Measurements from ENCODE around the gene ITFG1.
"Not testable (repeated sequence)": the region's sequence is repeated elsewhere in the genome, so short reads cannot be mapped to it uniquely, and the experiment has no call there.

The ITFG1 gene

DNA sequence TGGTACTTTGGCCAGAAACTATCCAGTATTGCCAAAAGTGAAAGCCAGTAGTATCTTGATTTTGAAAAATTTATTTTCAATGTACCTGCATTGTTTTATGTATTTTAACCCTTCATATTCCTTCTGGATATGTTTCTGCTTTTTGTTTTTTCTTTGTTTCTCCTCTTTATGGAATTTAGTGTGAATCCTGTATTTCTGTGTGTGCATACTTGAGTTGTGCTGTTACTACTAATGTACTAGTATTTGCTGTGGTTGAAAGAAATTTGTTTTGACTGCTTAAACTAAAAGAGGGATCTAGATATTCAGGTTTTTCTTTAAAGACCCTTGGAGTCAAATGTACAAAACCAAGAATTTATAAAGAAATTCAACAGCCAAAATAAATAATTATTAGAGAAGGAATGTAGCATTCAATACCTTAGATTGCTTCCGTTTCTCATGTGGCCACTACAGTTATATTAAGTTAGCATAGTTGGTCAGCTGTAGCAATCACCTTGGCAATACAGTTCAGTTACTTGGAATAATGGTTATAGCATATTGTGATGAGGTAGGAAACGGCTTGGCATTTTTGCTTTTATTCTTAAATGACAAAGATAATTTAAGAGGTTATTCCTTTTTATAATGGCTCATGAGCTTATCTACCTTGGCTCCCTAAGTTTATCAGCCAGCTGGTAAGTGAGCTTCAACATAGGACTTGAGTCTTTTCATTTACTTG, 5.2 kb upstream of the ITFG1 start:
- DNase-seq (ENCODE audit: low spot score), result no peak
- H3K27me3 Mint-ChIP-seq (ENCODE audit: low read depth), result no peaks in the 10 kb centered on the region
- H3K4me3 Mint-ChIP-seq, result no peak overlapping the region
- H3K9me3 Mint-ChIP-seq, result no peaks in the 10 kb centered on the region
- no peak overlapping the region for H3K27ac Mint-ChIP-seq
- peaks cover 24% of the 10 kb centered on the region for H3K4me1 Mint-ChIP-seq (ENCODE audit: low read depth)
- peaks cover 9% of the 10 kb centered on the region for H3K36me3 Mint-ChIP-seq (ENCODE audit: low read depth)

DNA sequence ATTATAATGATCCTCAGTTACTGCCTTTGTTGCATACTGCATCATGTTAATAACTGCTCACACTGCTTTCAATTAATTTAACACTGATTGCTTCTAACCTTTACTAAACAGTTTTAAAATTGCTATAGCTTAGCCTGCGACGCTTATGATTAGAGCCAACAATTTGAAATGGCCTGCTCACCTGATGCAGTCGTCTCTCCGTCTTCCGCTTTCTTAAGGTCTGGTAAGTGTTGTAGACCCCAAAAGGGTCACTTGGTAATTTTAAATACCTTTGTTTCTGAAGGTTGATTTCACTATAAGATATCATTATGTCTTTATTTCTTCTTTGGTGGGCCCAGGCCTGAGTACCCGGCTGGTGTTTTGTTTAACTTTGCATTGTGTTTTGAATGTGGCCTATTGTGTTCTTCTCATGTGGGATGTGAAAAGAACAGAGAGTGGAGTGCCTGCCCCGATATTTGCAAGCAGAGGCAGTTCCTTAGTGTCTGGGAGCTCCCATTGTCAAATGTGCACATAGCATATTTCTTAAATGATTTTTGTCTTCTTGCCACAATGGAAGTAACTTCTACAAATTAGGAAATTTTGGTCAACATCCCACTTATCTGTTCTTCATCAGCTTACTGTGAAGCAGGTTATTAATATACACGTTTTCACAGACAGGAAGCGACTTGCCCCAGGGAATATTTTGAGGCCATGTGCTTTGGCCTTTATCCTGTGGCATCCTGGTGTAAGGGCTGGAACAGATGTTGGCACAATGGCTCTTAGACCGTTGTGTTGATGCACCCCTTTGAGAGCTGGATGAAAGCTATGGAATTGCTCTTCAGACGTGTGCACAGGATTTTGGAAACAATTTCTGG, 3.1 kb upstream of the ITFG1 start:
- Mint-ChIP-seq H3K27ac (no peak overlapping the region), H3K4me3 (peak overlapping the region; percentile 5), H3K4me1 (ENCODE audit: low read depth) (peaks cover 35% of the 10 kb centered on the region), H3K9me3 (no peaks in the 10 kb centered on the region), H3K36me3 (ENCODE audit: low read depth) (peaks cover 17% of the 10 kb centered on the region), H3K27me3 (ENCODE audit: low read depth) (no peaks in the 10 kb centered on the region)
- DNase-seq (ENCODE audit: low spot score), result no peak

DNA sequence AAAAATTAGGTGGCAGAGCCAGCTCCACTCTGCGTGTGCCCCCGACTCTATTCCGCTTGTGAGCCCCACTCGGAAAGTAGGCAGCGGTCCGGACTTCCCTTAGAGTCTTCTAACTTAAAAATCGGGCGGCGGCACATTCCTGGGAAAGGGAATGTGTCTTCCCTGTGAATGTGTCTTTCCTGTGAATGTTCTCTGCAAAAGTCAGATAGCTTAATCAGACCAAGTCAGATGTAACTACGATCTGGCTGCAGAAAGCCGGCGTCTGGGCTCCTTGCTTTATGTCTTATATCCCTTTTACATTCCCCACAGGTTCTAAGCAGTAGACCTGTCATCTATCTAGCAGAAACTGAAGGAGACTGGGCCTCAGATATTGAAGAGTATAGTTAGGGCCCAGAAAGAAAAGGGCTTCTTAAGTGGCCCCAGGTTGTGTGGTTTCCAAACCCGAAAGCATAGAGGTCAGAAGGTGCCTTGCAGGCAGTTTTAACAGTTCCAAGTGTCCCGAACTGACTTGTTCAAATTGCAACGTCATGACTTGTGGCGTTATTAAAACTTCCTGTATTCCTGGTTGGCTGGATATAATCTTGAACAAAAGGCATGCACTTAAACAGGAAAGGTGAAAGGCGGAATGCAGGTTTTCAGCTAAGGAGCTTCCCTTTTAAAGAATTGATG, 869 bp upstream of the ITFG1 start:
- DNase-seq (ENCODE audit: low spot score), result peak; percentile 6

DNA sequence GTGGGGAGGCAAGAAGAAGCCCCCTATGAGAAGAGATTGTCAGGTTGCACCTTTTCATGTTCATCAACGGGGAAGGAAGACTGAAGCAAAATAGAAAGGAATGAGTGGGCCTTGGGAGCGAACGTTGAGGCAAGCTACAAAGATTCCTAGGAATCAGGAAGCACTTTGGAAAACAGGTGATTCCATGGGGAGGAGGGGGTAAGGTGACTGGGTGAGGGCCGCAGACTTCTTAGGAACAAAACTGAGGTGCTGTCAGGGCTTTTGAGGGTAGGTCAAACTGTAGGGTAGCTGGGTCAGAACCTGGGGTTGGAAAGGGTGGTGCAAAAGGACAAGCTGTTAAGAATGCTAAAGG, 528 bp downstream of the ITFG1 start:
- DNase-seq (ENCODE audit: low spot score), result peak; percentile 6
- H3K4me1 Mint-ChIP-seq (ENCODE audit: low read depth), result peaks cover 40% of the 10 kb centered on the region
- peaks cover 29% of the 10 kb centered on the region for H3K36me3 Mint-ChIP-seq (ENCODE audit: low read depth)
- no peaks in the 10 kb centered on the region for H3K9me3 Mint-ChIP-seq
- H3K27me3 Mint-ChIP-seq (ENCODE audit: low read depth), result no peaks in the 10 kb centered on the region
- H3K27ac Mint-ChIP-seq, result peak overlapping the region; percentile 99
- peak overlapping the region; percentile 92 for H3K4me3 Mint-ChIP-seq

More for the DNA sequence above, 869 bp upstream of the ITFG1 start:
- Mint-ChIP-seq H3K27me3 (ENCODE audit: low read depth) (no peaks in the 10 kb centered on the region), H3K36me3 (ENCODE audit: low read depth) (peaks cover 25% of the 10 kb centered on the region), H3K4me3 (peak overlapping the region; percentile 92), H3K4me1 (ENCODE audit: low read depth) (peaks cover 39% of the 10 kb centered on the region), H3K9me3 (no peaks in the 10 kb centered on the region), H3K27ac (peak overlapping the region; percentile 99)

DNA sequence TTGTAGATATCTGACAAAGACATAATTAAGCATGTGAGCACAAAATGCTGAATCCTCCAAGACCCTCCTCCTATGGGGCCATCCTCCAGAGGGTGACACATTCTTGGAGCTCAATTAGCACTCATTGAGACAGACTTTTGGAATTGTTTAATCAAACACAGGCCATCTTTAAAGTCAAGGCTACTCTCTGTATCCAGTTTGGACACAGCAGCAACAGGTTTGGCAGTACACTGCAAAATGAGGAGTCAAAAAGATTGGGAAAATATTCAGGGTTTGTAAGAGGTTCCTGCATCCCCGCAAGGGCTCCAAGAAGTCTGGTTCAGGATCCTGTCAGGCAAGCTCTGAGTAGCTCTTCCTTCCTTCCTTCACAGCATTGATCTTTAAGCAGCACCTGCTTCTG, 1.3 kb downstream of the ITFG1 start:
- H3K27ac Mint-ChIP-seq, result peak overlapping the region; percentile 99
- peak overlapping the region; percentile 92 for H3K4me3 Mint-ChIP-seq
- no peaks in the 10 kb centered on the region for H3K9me3 Mint-ChIP-seq
- H3K36me3 Mint-ChIP-seq (ENCODE audit: low read depth), result peaks cover 31% of the 10 kb centered on the region
- peaks cover 40% of the 10 kb centered on the region for H3K4me1 Mint-ChIP-seq (ENCODE audit: low read depth)
- no peak for DNase-seq (ENCODE audit: low spot score)
- H3K27me3 Mint-ChIP-seq (ENCODE audit: low read depth), result no peaks in the 10 kb centered on the region

DNA sequence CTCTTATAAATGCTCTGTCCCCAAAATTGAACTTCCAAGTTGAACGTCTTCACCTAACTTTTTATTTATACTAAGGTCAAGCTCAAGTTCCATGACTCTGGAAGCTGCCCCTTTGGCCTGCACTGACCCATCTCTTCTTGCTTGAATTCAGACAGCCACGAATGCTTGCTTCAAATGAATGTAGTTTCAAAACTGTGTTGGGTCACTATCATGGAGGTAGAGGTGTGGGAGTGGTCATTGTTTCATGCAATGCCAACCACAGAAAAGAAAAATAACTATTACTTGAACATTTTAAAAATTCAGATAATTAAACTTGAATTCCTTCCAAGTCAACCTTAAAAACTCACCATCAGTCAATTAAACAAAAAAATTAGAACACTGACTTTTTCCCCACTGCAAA, 2.5 kb downstream of the ITFG1 start:
- peaks cover 33% of the 10 kb centered on the region for H3K4me1 Mint-ChIP-seq (ENCODE audit: low read depth)
- no peaks in the 10 kb centered on the region for H3K9me3 Mint-ChIP-seq
- H3K4me3 Mint-ChIP-seq, result no peak overlapping the region
- no peak overlapping the region for H3K27ac Mint-ChIP-seq
- no peaks in the 10 kb centered on the region for H3K27me3 Mint-ChIP-seq (ENCODE audit: low read depth)
- no peak for DNase-seq (ENCODE audit: low spot score)
- peaks cover 37% of the 10 kb centered on the region for H3K36me3 Mint-ChIP-seq (ENCODE audit: low read depth)

DNA sequence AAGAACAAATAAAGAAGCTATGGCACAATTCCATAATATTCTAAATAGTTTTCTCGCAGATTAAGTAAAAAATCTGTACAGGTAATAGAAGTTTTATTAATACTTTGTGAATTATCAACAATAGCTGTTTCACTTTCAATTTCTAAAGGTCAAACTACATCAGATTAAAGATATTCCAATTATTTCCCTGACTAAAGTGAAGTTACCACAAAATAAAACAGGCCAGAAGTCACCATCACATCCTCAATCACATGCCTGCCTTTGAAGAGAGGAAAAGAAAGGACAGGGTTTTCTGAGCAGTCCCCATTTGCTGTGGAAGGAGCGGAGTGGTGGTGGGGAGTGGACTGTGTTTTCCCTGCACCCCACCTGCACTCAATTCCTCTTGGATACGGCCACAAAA, 11.1 kb downstream of the ITFG1 start:
- peaks cover 40% of the 10 kb centered on the region for H3K36me3 Mint-ChIP-seq (ENCODE audit: low read depth)
- no peak overlapping the region for H3K27ac Mint-ChIP-seq
- DNase-seq (ENCODE audit: low spot score), result no peak
- no peak overlapping the region for H3K4me3 Mint-ChIP-seq
- H3K4me1 Mint-ChIP-seq (ENCODE audit: low read depth), result peaks cover 2% of the 10 kb centered on the region
- H3K9me3 Mint-ChIP-seq, result no peaks in the 10 kb centered on the region
- no peaks in the 10 kb centered on the region for H3K27me3 Mint-ChIP-seq (ENCODE audit: low read depth)

DNA sequence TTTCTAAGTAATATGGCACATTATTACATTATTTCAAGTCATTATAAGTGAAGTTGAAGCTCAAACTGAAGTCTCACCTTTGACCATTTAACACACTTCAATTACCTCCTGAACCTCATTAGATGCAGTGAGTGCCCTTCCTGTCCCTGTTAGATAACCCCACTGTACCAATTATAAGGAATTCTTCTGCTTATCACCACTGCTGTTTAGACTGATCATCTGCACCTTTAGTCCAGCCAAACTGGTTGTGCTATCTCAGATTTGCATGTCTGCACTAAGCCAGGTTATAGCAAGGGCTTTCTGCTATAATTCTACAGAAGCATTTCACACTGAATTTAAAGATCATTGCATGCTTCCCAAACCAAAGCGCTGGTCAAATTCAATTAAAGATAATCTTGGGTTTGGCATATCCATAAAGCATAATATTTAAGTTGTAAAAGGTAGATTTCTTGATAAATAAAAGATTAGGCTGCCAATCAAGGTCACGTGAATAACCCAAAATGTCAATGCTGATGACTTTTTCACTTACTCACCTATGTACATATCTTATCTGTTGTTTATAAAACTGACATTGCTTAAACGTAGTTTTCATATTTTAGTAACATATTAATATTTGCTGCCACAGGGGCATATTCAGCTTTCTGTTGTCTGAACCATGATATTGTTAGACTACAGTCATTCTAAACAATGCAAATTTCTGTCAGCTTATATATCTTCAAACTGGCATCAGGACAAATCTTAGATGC, 11.9 kb downstream of the ITFG1 start:
- H3K27ac Mint-ChIP-seq, result no peak overlapping the region
- no peak overlapping the region for H3K4me3 Mint-ChIP-seq
- peaks cover 39% of the 10 kb centered on the region for H3K36me3 Mint-ChIP-seq (ENCODE audit: low read depth)
- H3K4me1 Mint-ChIP-seq (ENCODE audit: low read depth), result peaks cover 2% of the 10 kb centered on the region
- no peaks in the 10 kb centered on the region for H3K27me3 Mint-ChIP-seq (ENCODE audit: low read depth)
- no peak for DNase-seq (ENCODE audit: low spot score)
- H3K9me3 Mint-ChIP-seq, result no peaks in the 10 kb centered on the region

DNA sequence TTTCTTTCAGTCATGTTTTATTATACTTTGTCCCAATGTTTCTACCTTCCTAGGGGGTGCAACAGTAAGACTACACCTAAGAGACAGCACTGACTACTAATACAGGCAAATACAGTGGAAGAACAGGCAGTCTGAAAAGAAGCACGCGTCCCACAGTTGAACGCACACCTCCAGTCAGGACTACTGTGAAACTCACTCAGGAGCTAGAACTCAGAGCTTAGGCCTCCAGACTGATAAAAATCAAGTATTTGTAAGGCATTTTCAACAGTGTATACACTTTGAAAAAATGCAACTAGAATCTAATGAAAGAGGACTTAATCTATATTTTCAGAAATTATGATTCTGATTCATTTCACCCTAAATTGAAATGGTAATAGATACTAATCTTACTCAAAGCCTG, 14.4 kb downstream of the ITFG1 start:
- H3K27me3 Mint-ChIP-seq (ENCODE audit: low read depth), result no peaks in the 10 kb centered on the region
- H3K27ac Mint-ChIP-seq, result no peak overlapping the region
- no peak for DNase-seq (ENCODE audit: low spot score)
- peaks cover 37% of the 10 kb centered on the region for H3K36me3 Mint-ChIP-seq (ENCODE audit: low read depth)
- H3K4me3 Mint-ChIP-seq, result no peak overlapping the region
- peaks cover 10% of the 10 kb centered on the region for H3K9me3 Mint-ChIP-seq
- H3K4me1 Mint-ChIP-seq (ENCODE audit: low read depth), result peaks cover 2% of the 10 kb centered on the region

DNA sequence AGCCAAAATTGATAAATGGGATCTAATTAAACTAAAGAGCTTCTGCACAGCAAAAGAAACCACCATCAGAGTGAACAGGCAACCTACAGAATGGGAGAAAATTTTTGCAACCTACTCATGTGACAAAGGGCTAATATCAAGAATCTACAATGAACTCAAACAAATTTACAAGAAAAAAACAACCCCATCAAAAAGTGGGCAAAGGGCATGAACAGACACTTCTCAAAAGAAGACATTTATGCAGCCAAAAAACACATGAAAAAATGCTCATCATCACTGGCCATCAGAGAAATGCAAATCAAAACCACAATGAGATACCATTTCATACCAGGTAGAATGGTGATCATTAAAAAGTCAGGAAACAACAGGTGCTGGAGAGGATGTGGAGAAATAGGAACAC, 18.0 kb downstream of the ITFG1 start:
- H3K27ac Mint-ChIP-seq; H3K9me3 Mint-ChIP-seq; H3K27me3 Mint-ChIP-seq (ENCODE audit: low read depth); H3K4me3 Mint-ChIP-seq; DNase-seq (ENCODE audit: low spot score); H3K4me1 Mint-ChIP-seq (ENCODE audit: low read depth): not testable (repeated sequence)
- peaks cover 46% of the 10 kb centered on the region for H3K36me3 Mint-ChIP-seq (ENCODE audit: low read depth)

DNA sequence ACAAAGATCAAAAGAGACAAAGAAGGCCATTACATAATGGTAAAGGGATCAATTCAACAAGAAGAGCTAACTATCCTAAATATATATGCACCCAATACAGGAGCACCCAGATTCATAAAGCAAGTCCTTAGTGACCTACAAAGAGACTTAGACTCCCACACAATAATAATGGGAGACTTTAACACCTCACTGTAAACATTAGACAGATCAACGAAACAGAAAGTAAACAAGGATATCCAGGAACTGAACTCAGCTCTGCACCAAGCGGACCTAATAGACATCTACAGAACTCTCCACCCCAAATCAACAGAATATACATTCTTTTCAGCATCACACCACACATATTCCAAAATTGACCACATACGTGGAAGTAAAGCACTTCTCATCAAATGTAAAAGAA, 20.8 kb downstream of the ITFG1 start:
- not testable (repeated sequence) for H3K27ac Mint-ChIP-seq; H3K4me1 Mint-ChIP-seq (ENCODE audit: low read depth); H3K9me3 Mint-ChIP-seq

DNA sequence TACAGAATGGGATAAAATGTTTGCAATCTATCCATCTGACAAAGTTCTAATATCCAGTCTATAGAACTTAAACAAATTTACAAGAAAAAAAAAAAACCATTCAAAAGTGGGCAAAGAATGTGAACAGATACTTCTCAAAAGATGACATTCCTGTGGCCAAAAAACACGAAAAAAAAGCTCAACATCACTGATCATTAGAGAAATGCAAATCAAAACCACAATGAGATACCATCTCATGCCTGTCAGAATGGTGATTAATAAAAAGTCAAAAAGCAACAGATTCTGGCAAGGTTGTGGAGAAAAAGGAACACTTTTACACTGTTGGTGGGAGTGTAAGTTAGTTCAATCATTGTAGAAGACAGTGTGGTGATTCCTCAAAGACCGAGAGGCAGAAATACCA, 26.6 kb downstream of the ITFG1 start:
- not testable (repeated sequence) for H3K4me1 Mint-ChIP-seq (ENCODE audit: low read depth); H3K4me3 Mint-ChIP-seq; H3K9me3 Mint-ChIP-seq; DNase-seq (ENCODE audit: low spot score); H3K27me3 Mint-ChIP-seq (ENCODE audit: low read depth); H3K27ac Mint-ChIP-seq
- peaks cover 12% of the 10 kb centered on the region for H3K36me3 Mint-ChIP-seq (ENCODE audit: low read depth)

More for the DNA sequence above, 20.8 kb downstream of the ITFG1 start:
- DNase-seq (ENCODE audit: low spot score); H3K27me3 Mint-ChIP-seq (ENCODE audit: low read depth); H3K4me3 Mint-ChIP-seq: not testable (repeated sequence)
- H3K36me3 Mint-ChIP-seq (ENCODE audit: low read depth), result peaks cover 42% of the 10 kb centered on the region

DNA sequence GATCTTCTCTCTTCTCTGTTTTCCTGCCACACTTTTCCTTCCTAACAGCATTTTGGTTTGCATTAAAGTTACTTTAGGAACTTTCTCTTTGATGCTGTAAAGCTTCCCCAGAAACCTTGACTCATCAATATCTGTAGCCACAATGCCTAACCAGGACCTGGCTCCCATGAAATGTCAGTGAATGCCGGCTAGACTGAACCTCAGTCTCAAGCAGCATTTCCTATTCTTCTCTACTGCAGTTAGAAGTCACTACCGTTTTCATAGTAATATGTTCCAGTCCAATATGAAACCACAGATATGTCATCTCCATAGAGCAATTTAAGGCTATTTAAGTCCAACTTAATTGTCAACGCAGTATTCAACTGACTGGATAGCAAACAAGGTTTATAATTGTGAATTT, 28.9 kb downstream of the ITFG1 start:
- Mint-ChIP-seq H3K36me3 (ENCODE audit: low read depth) (peaks cover 9% of the 10 kb centered on the region), H3K27ac (no peak overlapping the region), H3K9me3 (no peaks in the 10 kb centered on the region), H3K4me1 (ENCODE audit: low read depth) (peaks cover 7% of the 10 kb centered on the region), H3K27me3 (ENCODE audit: low read depth) (no peaks in the 10 kb centered on the region), H3K4me3 (no peak overlapping the region)
- no peak for DNase-seq (ENCODE audit: low spot score)

DNA sequence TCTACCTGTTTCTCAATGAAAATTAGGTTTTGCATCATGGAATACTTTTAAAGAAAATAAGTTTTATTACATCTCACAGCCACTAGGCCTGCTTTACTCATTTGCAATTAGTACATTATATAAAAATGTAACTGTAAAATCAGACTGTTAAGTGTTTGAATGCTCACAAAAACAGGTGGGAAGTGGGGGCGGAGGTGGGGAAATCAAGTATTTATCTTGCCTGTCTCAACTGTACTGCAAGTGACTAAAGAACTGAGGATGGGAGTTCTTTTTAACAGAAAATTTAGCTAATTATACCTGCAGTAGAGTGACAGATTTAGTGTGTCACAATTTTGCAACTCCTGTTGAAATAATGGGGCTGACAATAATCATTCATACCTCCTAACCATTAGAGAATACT, 34.1 kb downstream of the ITFG1 start:
- H3K9me3 Mint-ChIP-seq, result no peaks in the 10 kb centered on the region
- H3K36me3 Mint-ChIP-seq (ENCODE audit: low read depth), result peaks cover 29% of the 10 kb centered on the region
- H3K4me1 Mint-ChIP-seq (ENCODE audit: low read depth), result no peaks in the 10 kb centered on the region
- no peaks in the 10 kb centered on the region for H3K27me3 Mint-ChIP-seq (ENCODE audit: low read depth)
- H3K4me3 Mint-ChIP-seq, result no peak overlapping the region
- no peak overlapping the region for H3K27ac Mint-ChIP-seq
- DNase-seq (ENCODE audit: low spot score), result no peak
